Measurements from ENCODE around the gene PTPRA. TPM values are rescaled to one million over a fixed set of nuclear protein-coding genes. Genes with fewer than 3 reads are reported as not detected.

Gene PTPRA
- polyA plus RNA-seq, 4 donors = 7.4 to 48.1 (median 18.2) TPM

GRCh38 chr20:2865101-2865500, 8.2 kb upstream of the PTPRA start:
- DNase-seq (no peak), FAIRE-seq (no peak)
- WGBS, 3 donors = 89 to 97% (median 96%) methylated on average over 10 of the region's 10 CpGs
- no peak overlapping the region for H3K4me3 ChIP-seq (ENCODE audit: low read depth in 1 of 3, low read length in 3 of 3)
- H3K9me3 ChIP-seq (ENCODE audit: control insufficient read depth in 2 of 2, insufficient read depth in 1 of 2, low read depth in 1 of 2, low read length in 1 of 2) = no peaks in the 10 kb centered on the region
- peaks cover 4 to 64% (median 9%) of the 10 kb centered on the region in 3 donors for H3K36me3 ChIP-seq (ENCODE audit: control insufficient read depth in 3 of 3, insufficient read depth in 2 of 3, low read depth in 1 of 3, low read length in 3 of 3)
- no peaks in the 10 kb centered on the region for H3K27me3 ChIP-seq (ENCODE audit: control insufficient read depth in 3 of 3, insufficient read depth in 3 of 3, low read length in 3 of 3)
- H3K4me1 ChIP-seq (ENCODE audit: control insufficient read depth in 3 of 3, insufficient read depth in 2 of 3, low read depth in 1 of 3, low read length in 2 of 3) = no peaks in the 10 kb centered on the region
- peak overlapping the region in 1 of 3 donors; percentile 24 for H3K27ac ChIP-seq (ENCODE audit: low read depth in 1 of 3, low read length in 2 of 3)

DNA sequence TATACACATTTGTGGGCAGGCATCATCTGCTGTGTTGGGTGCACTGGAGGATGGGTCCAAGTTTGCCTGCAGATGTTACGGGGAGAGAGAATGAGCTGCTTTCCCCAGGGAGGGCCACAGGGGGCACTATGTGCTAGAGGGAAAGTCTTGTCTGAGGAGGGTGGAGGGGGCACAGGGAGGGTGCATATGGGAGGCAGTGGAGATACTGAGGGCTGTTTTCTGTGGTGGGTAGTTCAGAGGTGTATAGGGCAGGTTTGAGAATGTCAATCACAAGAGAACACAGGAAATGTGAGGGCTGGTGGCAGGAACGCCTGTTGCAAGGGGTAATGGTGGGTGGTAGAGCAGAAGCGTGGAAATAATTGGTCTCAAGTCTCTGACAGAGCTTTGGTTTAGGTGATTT, 7.7 kb upstream of the PTPRA start:
- FAIRE-seq (no peak), DNase-seq (no peak)
- Histone ChIP-seq H3K4me1 (ENCODE audit: control insufficient read depth in 3 of 3, insufficient read depth in 2 of 3, low read depth in 1 of 3, low read length in 2 of 3) (no peaks in the 10 kb centered on the region), H3K9me3 (ENCODE audit: control insufficient read depth in 2 of 2, insufficient read depth in 1 of 2, low read depth in 1 of 2, low read length in 1 of 2) (no peaks in the 10 kb centered on the region), H3K36me3 (ENCODE audit: control insufficient read depth in 3 of 3, insufficient read depth in 2 of 3, low read depth in 1 of 3, low read length in 3 of 3) (peaks cover 4 to 59% (median 9%) of the 10 kb centered on the region in 3 donors), H3K27ac (ENCODE audit: low read depth in 1 of 3, low read length in 2 of 3) (no peak overlapping the region), H3K4me3 (ENCODE audit: low read depth in 1 of 3, low read length in 3 of 3) (no peak overlapping the region), H3K27me3 (ENCODE audit: control insufficient read depth in 3 of 3, insufficient read depth in 3 of 3, low read length in 3 of 3) (peaks cover 0 to 2% (median 0%) of the 10 kb centered on the region in 3 donors)
- WGBS, 3 donors = 74 to 90% (median 89%) methylated on average over 3 of the region's 3 CpGs

GRCh38 chr20:2866236-2866635, 7.0 kb upstream of the PTPRA start:
- 81 to 91% (median 85%) methylated on average over 11 of the region's 11 CpGs for WGBS, 3 donors
- FAIRE-seq (no peak), DNase-seq (no peak)
- H3K9me3 ChIP-seq (ENCODE audit: control insufficient read depth in 2 of 2, insufficient read depth in 1 of 2, low read depth in 1 of 2, low read length in 1 of 2) = no peaks in the 10 kb centered on the region
- H3K27ac ChIP-seq (ENCODE audit: low read depth in 1 of 3, low read length in 2 of 3) = no peak overlapping the region
- H3K4me1 ChIP-seq (ENCODE audit: control insufficient read depth in 3 of 3, insufficient read depth in 2 of 3, low read depth in 1 of 3, low read length in 2 of 3) = no peaks in the 10 kb centered on the region
- H3K27me3 ChIP-seq (ENCODE audit: control insufficient read depth in 3 of 3, insufficient read depth in 3 of 3, low read length in 3 of 3) = peaks cover 0 to 8% (median 0%) of the 10 kb centered on the region in 3 donors
- H3K4me3 ChIP-seq (ENCODE audit: low read depth in 1 of 3, low read length in 3 of 3) = no peak overlapping the region
- peaks cover 4 to 53% (median 5%) of the 10 kb centered on the region in 3 donors for H3K36me3 ChIP-seq (ENCODE audit: control insufficient read depth in 3 of 3, insufficient read depth in 2 of 3, low read depth in 1 of 3, low read length in 3 of 3)

GRCh38 chr20:2867081-2867864, 6.0 kb upstream of the PTPRA start:
- H3K4me1 ChIP-seq (ENCODE audit: control insufficient read depth in 3 of 3, insufficient read depth in 2 of 3, low read depth in 1 of 3, low read length in 2 of 3) = no peaks in the 10 kb centered on the region
- no peaks in the 10 kb centered on the region for H3K9me3 ChIP-seq (ENCODE audit: control insufficient read depth in 2 of 2, insufficient read depth in 1 of 2, low read depth in 1 of 2, low read length in 1 of 2)
- H3K4me3 ChIP-seq (ENCODE audit: low read depth in 1 of 3, low read length in 3 of 3) = no peak overlapping the region
- no peak overlapping the region for H3K27ac ChIP-seq (ENCODE audit: low read depth in 1 of 3, low read length in 2 of 3)
- 62 to 79% (median 76%) methylated on average over 12 of the region's 12 CpGs for WGBS, 3 donors
- DNase-seq (peak in 1 of 2 donors; percentile 26), FAIRE-seq (no peak)
- peaks cover 3 to 42% (median 5%) of the 10 kb centered on the region in 3 donors for H3K36me3 ChIP-seq (ENCODE audit: control insufficient read depth in 3 of 3, insufficient read depth in 2 of 3, low read depth in 1 of 3, low read length in 3 of 3)
- peaks cover 0 to 18% (median 0%) of the 10 kb centered on the region in 3 donors for H3K27me3 ChIP-seq (ENCODE audit: control insufficient read depth in 3 of 3, insufficient read depth in 3 of 3, low read length in 3 of 3)

GRCh38 chr20:2869381-2869780, 3.9 kb upstream of the PTPRA start:
- H3K9me3 ChIP-seq (ENCODE audit: control insufficient read depth in 2 of 2, insufficient read depth in 1 of 2, low read depth in 1 of 2, low read length in 1 of 2) = no peaks in the 10 kb centered on the region
- DNase-seq (no peak), FAIRE-seq (no peak)
- 94 to 99% (median 94%) methylated on average over 3 of the region's 3 CpGs for WGBS, 3 donors
- H3K27ac ChIP-seq (ENCODE audit: low read depth in 1 of 3, low read length in 2 of 3) = no peak overlapping the region
- no peak overlapping the region for H3K4me3 ChIP-seq (ENCODE audit: low read depth in 1 of 3, low read length in 3 of 3)
- peaks cover 0 to 26% (median 0%) of the 10 kb centered on the region in 3 donors for H3K27me3 ChIP-seq (ENCODE audit: control insufficient read depth in 3 of 3, insufficient read depth in 3 of 3, low read length in 3 of 3)
- peaks cover 0 to 8% (median 0%) of the 10 kb centered on the region in 3 donors for H3K4me1 ChIP-seq (ENCODE audit: control insufficient read depth in 3 of 3, insufficient read depth in 2 of 3, low read depth in 1 of 3, low read length in 2 of 3)
- H3K36me3 ChIP-seq (ENCODE audit: control insufficient read depth in 3 of 3, insufficient read depth in 2 of 3, low read depth in 1 of 3, low read length in 3 of 3) = peaks cover 0 to 24% (median 3%) of the 10 kb centered on the region in 3 donors

DNA sequence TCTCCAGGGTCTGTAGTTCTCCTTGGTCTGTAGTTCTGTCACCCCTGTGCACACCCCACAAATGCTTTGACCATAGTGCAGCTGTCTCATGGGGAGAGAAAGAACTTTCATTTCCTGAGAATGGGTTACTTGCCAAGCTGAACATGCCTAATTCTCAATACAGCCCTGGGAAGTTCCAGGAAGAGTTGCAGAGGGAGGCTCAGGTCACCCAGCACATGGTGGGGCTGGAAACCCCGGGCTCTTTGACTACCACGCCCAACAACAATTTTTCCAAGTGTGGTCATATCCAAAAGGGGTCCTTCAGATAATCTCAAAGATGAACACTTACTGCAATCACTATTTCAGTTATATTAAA, 2.2 kb upstream of the PTPRA start:
- WGBS, 3 donors = 23 to 33% (median 27%) methylated on average over 2 of the region's 2 CpGs
- H3K9me3 ChIP-seq (ENCODE audit: control insufficient read depth in 2 of 2, insufficient read depth in 1 of 2, low read depth in 1 of 2, low read length in 1 of 2) = no peaks in the 10 kb centered on the region
- peaks cover 0 to 12% (median 0%) of the 10 kb centered on the region in 3 donors for H3K36me3 ChIP-seq (ENCODE audit: control insufficient read depth in 3 of 3, insufficient read depth in 2 of 3, low read depth in 1 of 3, low read length in 3 of 3)
- FAIRE-seq = no peak
- no peak overlapping the region for H3K4me3 ChIP-seq (ENCODE audit: low read depth in 1 of 3, low read length in 3 of 3)
- peaks cover 0 to 26% (median 0%) of the 10 kb centered on the region in 3 donors for H3K27me3 ChIP-seq (ENCODE audit: control insufficient read depth in 3 of 3, insufficient read depth in 3 of 3, low read length in 3 of 3)
- peaks cover 0 to 11% (median 4%) of the 10 kb centered on the region in 3 donors for H3K4me1 ChIP-seq (ENCODE audit: control insufficient read depth in 3 of 3, insufficient read depth in 2 of 3, low read depth in 1 of 3, low read length in 2 of 3)
- no peak overlapping the region for H3K27ac ChIP-seq (ENCODE audit: low read depth in 1 of 3, low read length in 2 of 3)
- DNase-seq = no peak

- Histone ChIP-seq H3K27ac (ENCODE audit: low read depth in 1 of 3, low read length in 2 of 3) (no peak overlapping the region), H3K4me3 (ENCODE audit: low read depth in 1 of 3, low read length in 3 of 3) (peak overlapping the region in 2 of 3 donors; percentile 70 to 75), H3K27me3 (ENCODE audit: control insufficient read depth in 3 of 3, insufficient read depth in 3 of 3, low read length in 3 of 3) (peaks cover 0 to 26% (median 0%) of the 10 kb centered on the region in 3 donors), H3K4me1 (ENCODE audit: control insufficient read depth in 3 of 3, insufficient read depth in 2 of 3, low read depth in 1 of 3, low read length in 2 of 3) (peaks cover 0 to 11% (median 4%) of the 10 kb centered on the region in 3 donors), H3K9me3 (ENCODE audit: control insufficient read depth in 2 of 2, insufficient read depth in 1 of 2, low read depth in 1 of 2, low read length in 1 of 2) (no peaks in the 10 kb centered on the region), H3K36me3 (ENCODE audit: control insufficient read depth in 3 of 3, insufficient read depth in 2 of 3, low read depth in 1 of 3, low read length in 3 of 3) (peaks cover 0 to 6% (median 0%) of the 10 kb centered on the region in 3 donors)
- peak; percentile 5 to 31 for DNase-seq
- no peak for FAIRE-seq
- WGBS, 3 donors = 8 to 18% (median 14%) methylated on average over 31 to 34 of the region's 34 CpGs
Observed at GRCh38 chr20:2871661-2872458, 1.4 kb upstream of the PTPRA start.

- Histone ChIP-seq H3K4me1 (ENCODE audit: control insufficient read depth in 3 of 3, insufficient read depth in 2 of 3, low read depth in 1 of 3, low read length in 2 of 3) (peaks cover 0 to 11% (median 4%) of the 10 kb centered on the region in 3 donors), H3K9me3 (ENCODE audit: control insufficient read depth in 2 of 2, insufficient read depth in 1 of 2, low read depth in 1 of 2, low read length in 1 of 2) (no peaks in the 10 kb centered on the region), H3K4me3 (ENCODE audit: low read depth in 1 of 3, low read length in 3 of 3) (peak overlapping the region; percentile 70 to 97 (median 75)), H3K27me3 (ENCODE audit: control insufficient read depth in 3 of 3, insufficient read depth in 3 of 3, low read length in 3 of 3) (peaks cover 0 to 26% (median 0%) of the 10 kb centered on the region in 3 donors), H3K27ac (ENCODE audit: low read depth in 1 of 3, low read length in 2 of 3) (peak overlapping the region in 1 of 3 donors; percentile 85), H3K36me3 (ENCODE audit: control insufficient read depth in 3 of 3, insufficient read depth in 2 of 3, low read depth in 1 of 3, low read length in 3 of 3) (peaks cover 0 to 6% (median 0%) of the 10 kb centered on the region in 3 donors)
- WGBS, 3 donors = 0 to 1% (median 0%) methylated on average over 49 of the region's 49 CpGs
- FAIRE-seq = no peak
- peak; percentile 63 to 75 for DNase-seq
Observed at GRCh38 chr20:2872459-2873009, 747 bp upstream of the PTPRA start.

Measured in small intestine (tissue), 7 donors.